GM19438 (cell line): Measurements from ENCODE around the gene OLFM3.

Experiments
- ATAC-seq: cut with Tn5 transposase; IDR thresholded peaks from one replicate; pipeline ENCODE4 v1.9.1; 2021; ENCODE audit warnings: low read depth; ENCODE audit not compliant: unreplicated experiment

OLFM3 gene

DNA sequence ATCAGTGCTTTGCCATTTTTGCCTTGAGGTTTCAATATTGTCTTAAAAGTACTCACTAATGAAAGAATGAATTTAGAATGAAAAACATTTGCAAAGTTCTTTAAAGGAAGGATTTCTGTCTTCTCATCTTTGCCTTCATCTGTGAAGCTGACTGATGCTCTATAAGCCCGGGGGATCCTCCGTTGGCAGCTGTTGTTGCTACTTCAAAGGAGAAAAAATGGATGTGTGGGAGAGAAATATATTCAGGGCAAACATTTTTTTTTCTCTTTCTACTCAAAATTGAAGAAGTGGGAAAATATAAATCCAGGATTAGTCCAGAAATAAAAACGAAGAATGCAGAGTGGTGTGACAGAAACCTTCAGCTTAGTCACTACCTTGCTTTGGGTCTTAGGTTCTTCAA, 142.5 kb downstream of the OLFM3 start:
- no peak for ATAC-seq

DNA sequence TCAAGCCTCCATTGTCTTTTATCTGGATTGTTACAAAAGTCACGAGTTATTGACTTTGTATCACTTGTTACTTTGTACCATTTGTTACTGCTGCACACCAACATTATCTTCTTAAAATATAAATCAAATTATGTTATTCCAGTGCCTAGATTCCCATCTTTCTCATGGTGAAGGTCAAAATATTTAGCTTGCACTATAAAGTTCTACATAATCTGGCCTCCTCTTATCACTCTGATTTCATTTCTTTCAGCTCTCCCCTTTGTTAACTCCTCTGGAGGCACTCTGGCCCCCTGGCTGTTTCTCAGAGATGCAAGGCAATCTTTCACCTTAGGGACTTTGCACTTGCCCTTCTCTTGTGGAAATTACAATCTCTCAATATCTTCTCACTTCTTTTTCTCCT, 143.8 kb downstream of the OLFM3 start:
- no peak for ATAC-seq

DNA sequence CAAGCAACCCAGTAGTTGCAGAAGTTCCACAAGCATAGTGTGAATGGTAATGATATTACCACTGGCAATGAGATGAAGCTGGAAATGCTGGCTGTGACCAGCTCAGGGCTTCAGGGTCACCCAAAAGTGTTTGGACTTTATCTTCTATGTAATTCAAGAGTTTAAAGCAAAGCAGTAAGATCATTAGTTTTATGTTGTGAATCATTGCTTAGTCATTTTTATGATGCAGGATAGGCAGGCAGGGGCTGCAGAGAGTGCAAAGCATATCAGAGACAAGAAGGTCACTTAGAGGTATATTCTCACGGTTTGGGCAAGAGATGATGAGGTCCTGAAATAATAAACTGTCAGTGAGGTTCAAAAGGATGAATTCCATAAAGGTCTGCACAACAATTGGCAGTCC, 147.4 kb downstream of the OLFM3 start:
- no peak for ATAC-seq

DNA sequence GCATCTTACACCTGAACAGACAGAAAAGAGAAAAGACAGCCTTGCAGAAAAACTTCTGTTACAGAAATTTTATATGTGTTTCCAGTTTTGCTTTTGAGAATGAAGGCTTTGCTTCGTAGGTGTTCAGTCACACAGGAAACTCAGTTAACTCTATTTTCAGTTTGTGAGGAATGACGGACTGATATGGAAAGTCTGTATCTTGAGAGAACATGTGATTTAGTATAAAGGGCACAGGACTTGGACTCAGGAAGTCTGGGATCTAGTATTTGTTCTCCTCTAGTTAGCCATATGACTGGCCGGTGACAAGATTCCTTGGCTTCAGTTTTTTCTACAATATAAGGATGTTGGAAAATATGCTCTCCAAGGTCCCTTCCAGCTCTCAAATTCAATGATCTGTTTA, 149.1 kb downstream of the OLFM3 start:
- no peak for ATAC-seq

DNA sequence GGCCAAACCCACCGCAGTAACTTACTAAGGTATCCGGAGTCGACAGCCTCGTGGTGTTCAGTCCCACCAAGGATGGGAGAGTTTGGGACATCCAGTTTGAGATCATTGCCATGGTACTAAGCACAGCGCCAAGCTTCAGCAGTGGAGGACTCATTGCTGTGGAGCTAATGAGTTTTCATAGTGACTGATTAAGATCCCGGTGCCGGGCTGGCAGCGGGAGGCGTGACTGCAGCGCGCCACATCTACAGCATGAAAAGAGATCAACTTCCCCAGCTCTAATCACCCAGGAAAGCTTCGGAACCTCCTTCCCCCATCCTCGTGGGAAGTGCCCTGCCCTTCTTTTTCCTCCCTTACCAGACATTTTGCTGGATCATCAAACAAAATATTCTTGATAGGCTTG, 149.9 kb downstream of the OLFM3 start:
- ATAC-seq = no peak

DNA sequence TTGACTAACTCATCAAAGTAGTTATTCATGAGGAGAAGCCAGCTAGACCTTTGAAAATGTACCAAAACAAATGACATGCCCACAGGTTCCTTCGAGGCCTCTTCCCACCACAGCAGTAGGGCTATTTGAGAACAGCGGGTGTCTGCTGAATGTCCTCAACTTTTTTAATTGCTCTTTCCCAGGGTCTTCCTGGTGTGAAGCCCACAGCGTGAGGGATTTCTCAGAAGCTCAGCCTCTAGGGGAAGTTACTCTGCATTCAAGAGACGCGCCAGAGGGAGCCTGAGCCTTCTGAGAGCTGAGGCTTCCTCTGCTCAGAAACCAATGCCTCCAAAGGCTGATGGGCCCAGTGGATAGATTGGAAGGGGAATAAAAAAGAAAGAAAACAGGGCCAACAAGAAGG, 153.6 kb downstream of the OLFM3 start:
- ATAC-seq = no peak

DNA sequence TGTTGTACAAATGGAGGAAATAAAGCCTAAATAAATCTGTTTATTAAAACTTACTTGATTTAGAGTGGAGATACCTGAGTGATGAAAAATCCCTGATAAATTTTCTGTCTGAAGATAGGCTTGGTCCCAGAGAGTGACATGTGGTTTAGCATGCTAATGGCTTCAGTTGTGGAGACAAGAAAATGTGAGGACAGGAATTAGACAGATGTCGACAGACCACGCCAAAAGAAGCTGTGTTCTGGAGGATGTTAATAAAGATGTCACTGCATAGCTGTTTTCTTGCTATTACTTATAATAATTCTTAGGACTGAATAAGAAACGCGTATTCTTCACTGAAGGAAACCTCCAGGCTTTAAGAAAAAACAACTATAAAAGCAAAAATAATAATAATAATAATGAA, 154.9 kb downstream of the OLFM3 start:
- no peak for ATAC-seq

DNA sequence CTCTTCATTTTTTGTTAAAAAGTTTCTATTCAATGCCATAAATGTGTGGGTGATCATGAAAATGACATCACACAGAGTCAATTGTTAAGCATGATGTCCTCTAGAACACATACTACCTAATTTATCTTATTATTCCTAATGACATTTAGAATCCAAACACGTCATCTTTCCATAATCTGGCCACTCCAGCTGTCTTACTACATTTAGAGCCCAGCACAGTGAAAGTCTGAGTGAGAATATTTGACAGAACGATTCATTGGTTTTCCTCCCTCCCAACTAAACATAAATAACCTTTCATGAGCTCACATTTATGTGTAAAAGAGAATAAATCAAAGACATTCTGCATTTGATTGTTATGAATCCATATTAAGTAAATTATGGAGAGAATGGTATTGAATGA, 160.7 kb downstream of the OLFM3 start:
- no peak for ATAC-seq

DNA sequence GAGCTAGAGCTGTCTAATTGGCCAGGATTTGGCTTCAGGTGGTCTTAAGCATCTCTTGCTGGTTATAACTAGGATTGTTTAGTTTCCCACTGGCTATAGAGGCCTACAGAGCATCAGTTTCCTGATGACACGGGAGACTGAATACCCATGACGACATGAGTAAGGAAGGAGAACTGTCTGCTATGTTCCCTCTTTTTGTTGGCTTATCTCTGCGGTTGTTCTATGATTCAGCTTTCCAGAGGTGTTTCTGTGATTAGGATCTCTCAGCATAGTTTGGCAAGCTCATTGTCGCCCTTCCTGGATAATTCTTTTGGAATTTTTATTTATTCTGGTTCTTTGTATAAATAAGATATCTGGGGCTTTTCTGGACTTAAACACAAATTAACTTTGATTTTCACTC, 163.4 kb downstream of the OLFM3 start:
- ATAC-seq = no peak

DNA sequence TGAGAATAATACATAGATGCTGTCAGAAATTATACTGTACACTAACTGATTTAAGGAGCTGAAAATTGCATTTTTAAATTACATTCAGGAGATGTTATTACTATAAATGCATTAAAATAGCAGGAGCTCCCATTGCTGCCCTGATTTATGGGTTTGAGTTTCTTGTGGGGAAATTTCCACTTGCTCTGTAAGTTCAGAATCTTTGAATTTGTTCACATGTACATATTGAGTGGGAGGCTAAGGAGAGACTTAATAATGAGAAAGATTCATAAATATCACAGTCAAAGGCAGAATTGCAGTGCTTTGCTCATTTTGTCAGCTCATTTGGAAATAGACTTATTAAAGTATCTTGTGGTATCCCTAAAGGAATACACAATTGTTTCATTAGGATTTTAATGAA, 170.3 kb downstream of the OLFM3 start:
- no peak for ATAC-seq

DNA sequence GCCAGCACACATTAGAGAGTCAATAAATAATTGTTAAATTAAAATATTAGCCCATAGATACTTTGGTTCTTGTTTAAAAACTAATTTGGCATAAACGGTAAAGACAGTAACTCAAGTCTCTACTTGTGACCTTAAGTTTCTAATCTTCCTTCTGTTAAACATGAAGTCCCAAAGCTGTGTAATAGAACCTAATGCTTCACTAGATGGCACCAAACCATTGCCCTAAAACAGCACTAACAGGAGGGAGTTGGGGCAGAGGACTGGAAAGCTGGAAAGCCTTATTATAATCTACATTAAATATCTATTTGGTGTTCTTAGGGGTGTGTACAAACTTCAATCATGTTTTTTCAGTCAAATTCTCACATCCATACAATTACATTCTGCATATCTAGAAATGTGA, 176.7 kb downstream of the OLFM3 start:
- no peak for ATAC-seq

DNA sequence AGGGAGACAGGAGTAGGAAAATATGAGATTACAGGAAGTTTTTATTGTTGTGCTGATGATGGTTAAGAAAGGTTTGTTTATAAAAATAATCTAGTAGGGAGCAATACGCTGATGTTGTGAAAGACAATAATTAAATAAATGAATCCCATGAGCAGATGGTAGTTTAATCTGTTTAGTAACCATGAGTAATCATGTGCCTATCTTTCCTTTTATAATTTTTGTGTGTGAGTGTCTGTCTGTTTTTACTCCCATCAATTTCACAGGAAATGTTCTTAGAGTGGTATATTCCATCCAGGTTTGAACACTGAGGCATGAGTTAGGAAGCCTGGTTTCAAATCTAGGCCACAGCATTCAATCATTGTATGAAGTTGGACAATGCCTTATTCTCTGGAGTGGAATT, 180.5 kb downstream of the OLFM3 start:
- no peak for ATAC-seq

DNA sequence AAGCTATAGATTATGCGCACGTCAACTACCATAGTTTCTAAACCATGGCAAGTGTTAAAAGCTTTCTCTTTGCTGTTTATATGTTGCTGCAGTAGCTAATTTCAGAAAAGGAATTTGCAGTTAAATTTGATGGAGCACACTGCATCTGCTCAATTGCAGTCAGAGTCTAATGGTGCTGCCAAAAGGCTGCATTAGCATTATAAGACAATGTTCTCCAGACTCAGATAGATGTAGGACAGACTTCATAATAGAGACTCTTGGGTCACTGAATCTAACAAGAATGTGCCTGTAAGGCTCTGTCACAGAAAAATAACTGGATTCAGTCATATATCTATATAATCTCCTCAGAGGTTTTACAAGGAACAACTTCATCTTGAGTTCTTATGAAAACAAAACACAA, 198.3 kb downstream of the OLFM3 start:
- no peak for ATAC-seq

DNA sequence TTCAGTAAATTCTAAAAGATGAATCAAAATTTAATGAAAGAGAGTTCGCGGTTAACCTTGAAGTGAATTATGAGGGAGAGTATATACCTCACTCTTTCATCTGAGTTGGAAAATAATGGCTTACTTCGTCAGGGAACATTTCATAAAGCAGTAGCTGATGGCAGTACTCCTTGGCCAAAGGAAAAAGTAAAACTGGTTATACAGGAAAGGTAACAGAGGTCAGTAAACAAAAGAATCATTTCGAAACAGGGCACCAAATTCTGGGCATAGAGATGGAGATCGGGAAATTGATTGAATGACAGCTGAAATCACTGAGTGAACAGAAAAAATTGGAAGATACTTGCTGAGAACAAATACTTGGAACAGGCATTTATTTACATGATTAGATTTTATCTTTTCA, 199.0 kb downstream of the OLFM3 start:
- ATAC-seq = no peak

DNA sequence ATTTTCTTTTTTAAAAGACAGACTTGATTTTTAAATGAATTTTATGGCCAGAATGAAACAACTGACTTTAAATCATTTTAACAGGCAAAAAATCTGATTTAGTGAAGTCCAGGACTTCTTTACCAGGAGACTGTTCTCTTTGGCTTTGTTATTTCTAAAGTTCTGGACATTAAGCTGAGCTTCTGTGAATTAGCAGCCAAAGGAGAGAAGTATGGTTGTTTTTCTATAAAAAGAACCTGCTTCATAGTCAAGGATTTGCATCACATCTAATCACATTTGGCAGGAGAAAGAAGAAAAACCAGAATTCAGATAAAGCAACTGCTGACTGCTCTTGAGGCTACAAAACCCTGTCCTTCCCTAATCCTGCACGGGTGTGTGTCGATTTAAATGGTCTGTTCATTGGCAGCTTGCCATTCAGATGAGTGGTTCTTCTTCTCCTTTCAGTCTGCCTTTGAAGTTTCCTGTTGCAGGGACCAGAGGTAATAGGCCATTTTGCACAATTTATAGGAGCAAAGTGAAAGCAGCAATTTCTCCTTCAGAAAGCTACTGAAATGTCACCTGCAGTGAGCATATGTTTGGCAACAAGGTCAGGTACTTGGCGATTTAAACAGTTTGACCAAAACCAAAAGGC, 215.4 kb downstream of the OLFM3 start:
- no peak for ATAC-seq

DNA sequence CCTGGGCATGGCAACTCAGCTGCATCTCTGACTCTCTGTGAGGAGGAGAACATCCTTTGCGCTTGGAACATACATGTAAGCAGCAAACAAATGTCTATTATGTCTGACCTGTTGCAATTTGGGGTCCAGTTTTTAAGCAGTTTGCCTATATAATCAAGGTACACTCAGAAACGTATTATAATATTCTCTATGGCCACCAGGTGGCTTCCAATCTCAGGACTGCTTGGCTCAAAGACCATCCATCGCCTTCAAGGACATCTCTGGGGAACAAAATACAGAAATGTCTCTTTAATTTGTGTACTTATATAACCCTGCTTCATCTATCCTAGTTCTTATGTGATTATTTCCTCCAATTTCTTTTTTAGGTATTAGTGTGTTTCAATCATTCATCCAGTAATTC, 227.2 kb downstream of the OLFM3 start:
- peak; percentile 56 for ATAC-seq

DNA sequence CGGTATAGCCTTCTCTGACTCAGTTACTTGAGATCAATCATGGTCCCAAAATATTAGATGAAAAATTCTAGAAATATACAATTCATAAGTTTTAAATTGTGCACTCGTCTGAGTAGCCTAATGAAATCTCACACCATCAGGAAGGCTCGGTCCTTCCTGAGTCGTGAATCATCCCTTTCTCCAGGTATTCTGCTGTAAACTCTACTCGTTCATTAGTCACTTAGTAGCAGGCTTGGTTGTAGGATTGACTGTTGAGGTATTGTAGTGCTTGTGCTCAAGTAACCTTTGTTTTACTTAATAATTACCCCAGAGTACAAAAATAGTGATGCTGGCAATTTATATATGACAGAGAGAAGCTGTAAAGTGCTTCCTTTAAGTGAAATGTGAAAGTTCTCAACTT, 238.7 kb downstream of the OLFM3 start:
- no peak for ATAC-seq

DNA sequence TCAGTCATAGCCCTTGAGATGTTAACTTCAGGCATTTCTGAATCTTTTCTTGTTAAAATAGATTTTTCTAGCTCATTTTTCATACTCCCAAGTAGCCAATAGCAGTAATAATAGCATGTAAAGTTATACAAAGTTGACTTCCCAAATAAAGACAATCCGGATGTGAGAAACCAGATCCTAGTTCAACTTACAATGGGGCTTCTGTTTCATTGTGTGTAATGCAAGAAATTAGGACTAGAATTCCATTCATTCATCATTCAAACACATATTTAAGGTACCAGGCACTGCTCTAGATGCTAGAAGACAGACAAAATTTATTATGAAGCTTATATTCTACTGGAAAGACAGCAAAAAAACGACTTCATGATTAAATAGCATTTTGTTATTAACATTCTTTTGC, 240.3 kb downstream of the OLFM3 start:
- ATAC-seq = no peak
